Natural killer cell treated with Interleukin-12 subunit alpha and Interleukin-12 subunit beta and Interleukin-15 and Interleukin-18, amount 100 ng/mL, for 72 hours (primary cell): ENCODE data around the gene DLGAP5. TPM values are rescaled to one million over a fixed set of nuclear protein-coding genes. Genes with fewer than 3 reads are reported as not detected.

Experiments
- ATAC-seq, 2 donors: fragments of 150-1000 bp; cut with Tn5 transposase in 1 of 2; sonication (Bioruptor Pico), chemical (Tn5 transposase) in 1 of 2; 2 replicates each; pipeline ENCODE4 v1.10.0; 2021
- DNase-seq: peaks from one replicate; pipeline ENCODE4 v3.0.0; 2022; ENCODE audit warnings: low spot score
- H3K27ac Mint-ChIP-seq, 2 donors: 1 replicate in 1 of 2; 2 replicates in 1 of 2; pipeline ENCODE4 v1.8.0; 2022; ENCODE audit warnings: mixed read lengths in 2 of 2, mild to moderate bottlenecking in 1 of 2, moderate library complexity in 1 of 2
- H3K27me3 Mint-ChIP-seq, 2 donors: 1 replicate in 1 of 2; 2 replicates in 1 of 2; pipeline ENCODE4 v1.8.0; 2022; ENCODE audit warnings: mixed read lengths in 2 of 2
- H3K36me3 Mint-ChIP-seq: one replicate; pipeline ENCODE4 v1.8.0; 2022; ENCODE audit warnings: mixed read lengths
- H3K4me1 Mint-ChIP-seq, 2 donors: 1 replicate in 1 of 2; 2 replicates in 1 of 2; pipeline ENCODE4 v1.8.0; 2022; ENCODE audit warnings: low read depth in 2 of 2, mixed read lengths in 2 of 2, mild to moderate bottlenecking in 1 of 2
- H3K4me3 Mint-ChIP-seq: one replicate; pipeline ENCODE4 v1.8.0; 2022; ENCODE audit warnings: mixed read lengths
- H3K9me3 Mint-ChIP-seq: 2 replicates; pipeline ENCODE4 v1.8.0; 2022; ENCODE audit warnings: mixed read lengths
- total RNA-seq, 2 donors: library from RNA; stranded (reverse); gene quantifications; one replicate each; pipeline ENCODE4 v1.2.3, GENCODE V29; 2022

Gene DLGAP5
- total RNA-seq, 2 donors from 2014 or later, result 27.7 to 60.6 TPM

DNA sequence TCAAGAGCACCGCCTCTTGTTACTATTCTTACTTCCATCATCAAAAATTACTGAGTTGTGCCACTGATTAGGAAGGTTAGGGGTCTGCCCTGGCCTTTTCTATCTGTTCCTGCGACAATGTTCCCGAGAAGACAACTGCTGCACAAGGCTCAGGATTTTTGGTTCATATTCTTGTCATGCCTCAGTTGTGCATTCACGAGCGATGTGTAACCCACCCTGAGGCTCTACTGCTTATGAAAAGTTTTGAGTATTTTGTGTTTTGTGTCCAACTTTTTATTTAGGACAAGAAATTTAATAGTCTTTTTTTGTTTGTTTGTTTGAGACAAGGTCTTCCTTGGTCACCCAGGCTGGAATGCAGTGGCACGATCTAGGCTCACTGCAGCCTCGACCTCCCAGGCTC lies 85.4 kb downstream of the DLGAP5 start:
- H3K9me3 Mint-ChIP-seq, result no peaks in the 10 kb centered on the region
- H3K27me3 Mint-ChIP-seq, result no peaks in the 10 kb centered on the region
- peaks cover 45 to 50% of the 10 kb centered on the region in 2 donors for H3K4me1 Mint-ChIP-seq
- peak overlapping the region in 1 of 2 donors; percentile 25 for H3K27ac Mint-ChIP-seq
- H3K4me3 Mint-ChIP-seq, result no peak overlapping the region
- H3K36me3 Mint-ChIP-seq, result peaks cover 18% of the 10 kb centered on the region
- ATAC-seq (no peak), DNase-seq (no peak)

DNA sequence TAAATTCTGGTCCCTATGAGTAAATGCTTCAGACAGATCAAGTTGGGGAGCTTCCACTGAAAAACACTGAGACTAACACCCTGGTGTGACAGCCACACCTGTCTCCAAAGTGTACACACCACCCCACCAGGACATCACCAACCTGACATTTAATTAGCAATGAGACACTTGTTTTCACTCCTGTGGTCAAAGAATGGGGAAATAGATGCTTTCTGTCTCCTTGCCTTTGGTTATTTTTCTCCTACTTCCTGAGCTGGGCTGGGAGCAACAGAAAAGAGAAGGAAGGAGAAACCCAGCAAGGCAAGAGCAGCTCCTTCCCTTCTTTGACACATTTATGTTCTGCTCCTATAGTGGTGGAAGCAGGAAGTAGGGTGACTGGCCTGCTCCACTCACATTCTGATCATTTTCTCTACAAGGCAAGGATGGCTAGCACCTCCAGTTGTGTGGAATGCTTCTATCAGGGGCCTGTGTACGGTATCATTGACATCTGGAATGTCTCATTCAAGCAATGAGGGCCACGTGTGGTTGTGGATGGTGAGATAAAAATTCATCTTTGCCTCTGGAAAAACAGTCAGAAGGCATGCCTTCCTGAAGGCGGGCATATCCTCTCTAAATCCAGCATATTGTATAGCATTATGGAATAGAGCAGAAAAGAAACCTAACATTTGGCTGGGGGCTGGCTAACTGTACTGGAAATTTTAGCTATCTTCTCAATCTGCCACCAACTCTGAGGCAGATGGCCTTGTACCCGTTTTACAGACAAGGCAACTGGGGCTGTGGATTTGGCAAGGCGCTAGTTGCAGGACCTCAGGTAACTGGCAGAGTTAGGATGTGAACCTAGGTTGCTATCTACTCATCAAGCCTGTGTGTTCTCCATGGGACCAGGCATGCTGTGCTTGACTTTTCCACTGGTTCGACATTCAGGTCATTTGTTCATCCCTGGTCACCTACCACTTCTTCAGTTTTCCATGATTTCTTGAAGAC lies 87.1 kb downstream of the DLGAP5 start:
- Mint-ChIP-seq H3K9me3 (no peaks in the 10 kb centered on the region), H3K27ac (peak overlapping the region; percentile 90 to 100), H3K4me3 (peak overlapping the region; percentile 95), H3K4me1 (peaks cover 59 to 64% of the 10 kb centered on the region in 2 donors), H3K27me3 (no peaks in the 10 kb centered on the region), H3K36me3 (peaks cover 18% of the 10 kb centered on the region)
- DNase-seq (no peak), ATAC-seq (no peak)

DNA sequence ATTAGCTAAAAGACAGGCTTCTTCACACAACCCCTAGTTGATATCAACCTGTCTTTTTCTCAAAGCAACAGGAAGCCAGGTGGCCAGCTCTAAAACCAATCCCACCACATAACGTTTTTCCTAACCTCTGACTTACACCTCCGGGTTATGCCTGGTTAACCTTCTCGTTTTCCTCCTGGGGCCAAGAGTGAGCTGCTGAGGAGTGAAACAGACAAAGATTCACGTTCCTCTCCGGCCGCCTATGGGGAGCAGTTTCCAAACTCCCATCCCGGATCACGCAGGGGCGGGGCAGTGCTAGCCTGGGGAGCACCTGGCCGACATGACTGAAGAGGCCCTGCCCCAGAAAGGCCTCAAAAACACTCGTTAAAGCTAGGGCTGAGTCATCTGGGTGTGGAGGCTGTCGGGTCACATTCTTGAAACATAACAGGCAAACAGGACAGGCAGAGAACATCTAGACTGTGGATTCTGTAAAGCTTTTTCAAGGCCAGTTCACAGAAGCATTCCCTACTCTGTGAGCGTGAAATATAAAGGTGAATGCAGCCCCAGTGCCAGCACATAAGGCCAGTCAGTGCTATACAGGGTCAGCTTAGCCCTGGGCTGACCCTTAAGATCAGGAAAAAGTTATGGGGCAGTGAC lies 88.3 kb downstream of the DLGAP5 start:
- H3K27me3 Mint-ChIP-seq, result no peaks in the 10 kb centered on the region
- H3K4me3 Mint-ChIP-seq, result peak overlapping the region; percentile 95
- peaks cover 4% of the 10 kb centered on the region for H3K9me3 Mint-ChIP-seq
- DNase-seq (peak; percentile 66), ATAC-seq (peak; percentile 26 to 62)
- peaks cover 18% of the 10 kb centered on the region for H3K36me3 Mint-ChIP-seq
- peaks cover 61 to 68% of the 10 kb centered on the region in 2 donors for H3K4me1 Mint-ChIP-seq
- H3K27ac Mint-ChIP-seq, result peak overlapping the region; percentile 90 to 100

DNA sequence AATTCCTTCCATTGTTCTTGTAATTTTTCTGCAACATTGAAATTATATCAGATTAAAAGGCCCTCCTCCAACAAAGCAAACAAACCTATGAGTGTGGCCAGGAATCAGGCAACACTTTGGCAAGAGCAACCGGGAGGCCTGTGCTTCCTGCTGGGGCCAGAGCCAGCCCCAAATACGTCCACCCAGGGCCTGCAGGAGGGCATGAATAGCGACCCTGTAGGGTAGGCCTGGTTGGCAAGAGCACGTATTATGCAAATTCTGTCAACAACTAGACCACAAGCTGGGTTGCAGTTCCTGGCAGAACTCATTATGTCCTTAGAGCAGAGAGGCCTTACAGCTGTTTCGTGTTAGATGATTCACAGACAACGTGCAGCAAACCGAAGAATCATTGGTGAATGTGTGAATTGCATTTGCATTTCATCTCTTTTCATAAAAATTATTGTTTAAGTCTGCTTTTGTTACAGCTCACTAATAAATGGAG lies 89.2 kb downstream of the DLGAP5 start:
- H3K36me3 Mint-ChIP-seq, result peaks cover 14% of the 10 kb centered on the region
- no peaks in the 10 kb centered on the region for H3K27me3 Mint-ChIP-seq
- H3K4me1 Mint-ChIP-seq, result peaks cover 61 to 67% of the 10 kb centered on the region in 2 donors
- ATAC-seq (peak; percentile 88 to 95), DNase-seq (peak; percentile 91)
- H3K9me3 Mint-ChIP-seq, result peaks cover 6% of the 10 kb centered on the region
- peak overlapping the region; percentile 95 for H3K4me3 Mint-ChIP-seq
- H3K27ac Mint-ChIP-seq, result peak overlapping the region; percentile 90 to 100

DNA sequence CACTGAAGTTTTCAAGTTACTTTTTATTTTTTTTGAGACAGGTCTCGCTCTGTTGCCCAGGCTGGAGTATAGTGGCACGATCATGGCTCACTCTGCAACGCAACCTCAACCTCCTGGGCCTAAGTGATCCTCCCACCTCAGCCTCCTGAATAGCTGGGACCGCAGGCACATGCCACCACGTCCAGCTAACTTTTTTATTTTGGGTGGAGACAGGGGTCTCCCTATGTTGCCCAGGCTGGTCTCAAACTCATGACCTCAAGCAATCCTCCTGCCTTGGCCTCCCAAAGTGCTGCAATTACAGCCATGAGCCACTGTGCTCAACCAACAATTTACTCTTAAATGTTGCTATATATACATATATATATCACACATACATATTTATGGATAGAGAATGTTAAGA lies 89.7 kb downstream of the DLGAP5 start:
- H3K27ac Mint-ChIP-seq, result peak overlapping the region; percentile 90 to 100
- no peaks in the 10 kb centered on the region for H3K27me3 Mint-ChIP-seq
- H3K4me1 Mint-ChIP-seq, result peaks cover 65 to 72% of the 10 kb centered on the region in 2 donors
- DNase-seq (no peak), ATAC-seq (no peak)
- peaks cover 14% of the 10 kb centered on the region for H3K36me3 Mint-ChIP-seq
- peak overlapping the region; percentile 95 for H3K4me3 Mint-ChIP-seq
- H3K9me3 Mint-ChIP-seq, result peaks cover 8% of the 10 kb centered on the region

DNA sequence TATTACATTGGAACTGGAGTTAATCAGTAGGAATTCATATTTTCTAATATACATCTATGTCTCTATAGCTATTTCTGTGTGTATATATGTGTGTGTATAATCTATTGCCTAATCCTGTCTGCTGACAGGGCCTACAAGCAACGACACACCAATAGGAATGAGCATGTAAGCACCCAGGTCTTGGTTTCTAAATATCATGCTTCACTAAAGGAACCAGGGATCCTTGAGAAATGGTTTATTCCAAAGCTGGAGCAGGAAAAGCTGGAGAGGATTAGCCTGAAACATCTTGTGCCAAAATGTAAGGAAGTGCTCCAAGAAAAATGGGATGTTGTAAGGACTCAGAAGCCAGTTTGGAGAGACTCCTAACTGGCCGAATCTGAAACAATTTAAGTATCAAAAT lies 91.6 kb downstream of the DLGAP5 start:
- DNase-seq (no peak), ATAC-seq (no peak)
- Mint-ChIP-seq H3K27ac (peak overlapping the region; percentile 89 to 90), H3K4me3 (peak overlapping the region; percentile 77), H3K27me3 (no peaks in the 10 kb centered on the region), H3K9me3 (peaks cover 8% of the 10 kb centered on the region), H3K36me3 (peaks cover 8% of the 10 kb centered on the region), H3K4me1 (peaks cover 61 to 66% of the 10 kb centered on the region in 2 donors)

DNA sequence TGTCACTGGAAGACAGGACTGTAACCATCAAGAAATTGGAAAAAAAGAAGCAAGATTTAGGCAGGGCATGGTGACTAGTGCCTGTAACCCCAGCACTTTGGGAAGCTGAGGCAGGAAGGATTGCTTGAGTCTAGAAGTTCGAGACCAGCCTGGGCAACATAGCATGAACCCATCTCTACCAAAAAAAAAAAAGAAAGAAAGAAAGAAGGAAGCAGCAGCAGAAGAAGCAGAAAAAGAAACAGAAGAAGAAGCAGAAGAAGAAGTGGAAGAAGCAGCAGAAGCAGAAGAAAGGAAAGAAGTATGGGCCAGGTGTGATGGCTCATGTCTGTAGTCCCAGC lies 92.9 kb downstream of the DLGAP5 start:
- Mint-ChIP-seq H3K27me3 (no peaks in the 10 kb centered on the region), H3K9me3 (peaks cover 8% of the 10 kb centered on the region), H3K4me3 (peak overlapping the region; percentile 77), H3K36me3 (no peaks in the 10 kb centered on the region), H3K27ac (peak overlapping the region; percentile 89 to 90), H3K4me1 (peaks cover 56 to 61% of the 10 kb centered on the region in 2 donors)
- DNase-seq, result no peak
- ATAC-seq, result no peak

Other genes with a start within 250 kb of the DLGAP5 start
- 10 to 100 TPM; 33.6 to 51.3 TPM for gene WDHD1, start 164.5 kb downstream of the DLGAP5 start, total RNA-seq
- 10 to 100 TPM; 36.5 to 50.9 TPM for gene SOCS4, start 164.3 kb downstream of the DLGAP5 start, total RNA-seq
- 100 to 1,000 TPM in 1 of 2 donors, 10 to 100 TPM in 1; 99.7 to 119 TPM for gene MAPK1IP1L, start 139.9 kb downstream of the DLGAP5 start, total RNA-seq
- 100 to 1,000 TPM; 161 to 224 TPM for gene LGALS3, start 62.3 kb downstream of the DLGAP5 start, total RNA-seq
- 10 to 100 TPM; 18.7 to 26.1 TPM for gene FBXO34, start 79.8 kb upstream of the DLGAP5 start, total RNA-seq
- 1 to 10 TPM; 7.2 to 7.3 TPM for gene ATG14, start 220.2 kb upstream of the DLGAP5 start, total RNA-seq
- not detected for gene TBPL2, start 249.0 kb upstream of the DLGAP5 start, total RNA-seq